NCI-H2227 (cell line): ENCODE data around the gene AIG1.

Source experiments
- DNase-seq: peaks from one replicate; lab custom pipeline; 2025; ENCODE audit not compliant: unreplicated experiment; lab: John Stamatoyannopoulos, UW

Gene AIG1

DNA sequence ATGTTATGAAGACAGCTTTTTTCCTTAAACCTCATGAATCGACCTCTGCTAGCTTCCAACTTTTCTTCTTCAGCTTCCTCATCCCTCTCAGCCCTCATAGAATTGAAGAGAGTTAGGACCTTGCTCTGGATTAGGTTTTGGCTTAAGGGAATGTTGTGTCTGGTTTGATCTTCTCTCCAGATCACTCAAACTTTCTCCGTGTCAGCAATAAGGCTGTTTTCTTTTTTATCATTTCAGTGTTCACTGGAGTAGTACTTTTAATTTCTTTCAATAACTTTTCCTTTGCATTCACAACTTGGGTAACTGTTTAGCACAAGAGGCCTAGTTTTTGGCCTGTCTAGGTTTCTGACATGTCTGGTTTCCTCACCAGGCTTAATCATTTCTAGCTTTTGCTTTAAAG is 32.6 kb downstream of the AIG1 start:
- DNase-seq, result no peak

DNA sequence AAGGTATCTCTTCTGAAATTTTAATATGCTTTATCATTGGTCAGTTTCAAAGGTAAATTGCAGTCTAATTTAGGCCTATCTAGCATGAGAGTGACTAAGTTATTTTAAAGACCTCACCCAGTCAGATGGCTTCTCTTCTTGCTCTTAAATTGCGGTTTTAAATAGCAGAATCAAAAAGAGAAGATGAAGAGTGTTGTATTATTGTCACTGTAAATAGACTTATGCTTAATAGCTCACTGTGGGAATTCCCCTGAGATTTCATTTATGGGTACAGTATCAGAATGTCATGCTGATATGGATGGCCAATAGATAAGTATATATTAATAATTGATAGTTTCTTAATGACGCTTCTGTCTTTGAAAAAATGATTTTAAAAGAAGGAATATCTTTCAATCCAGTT is 35.7 kb downstream of the AIG1 start:
- no peak for DNase-seq

DNA sequence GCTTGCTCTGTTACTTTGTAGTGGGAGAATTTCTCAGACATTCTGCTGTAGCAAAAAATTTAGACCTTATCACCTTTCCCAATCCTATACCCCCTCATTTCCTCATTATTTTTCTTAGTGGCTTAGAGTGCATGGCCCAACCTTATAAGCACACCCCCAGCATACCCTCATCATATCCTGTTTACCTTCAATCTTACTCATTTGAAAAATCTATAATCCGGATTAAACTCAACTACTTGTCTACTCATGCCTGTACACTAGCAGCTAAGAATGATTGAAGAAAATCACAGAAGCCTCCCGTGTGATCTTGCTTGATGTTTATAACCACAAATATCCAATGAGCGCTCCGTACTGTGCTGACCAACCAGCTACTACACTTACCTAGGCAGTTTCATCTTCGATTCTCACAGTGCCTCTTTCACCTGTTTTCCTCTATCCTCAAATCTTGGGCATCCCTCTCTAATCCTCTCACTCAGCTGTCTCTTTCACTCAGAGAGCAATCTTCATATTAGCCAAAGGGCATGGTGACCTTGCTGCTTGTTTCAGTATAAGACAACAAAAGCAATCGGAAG is 36.6 kb downstream of the AIG1 start:
- no peak for DNase-seq

DNA sequence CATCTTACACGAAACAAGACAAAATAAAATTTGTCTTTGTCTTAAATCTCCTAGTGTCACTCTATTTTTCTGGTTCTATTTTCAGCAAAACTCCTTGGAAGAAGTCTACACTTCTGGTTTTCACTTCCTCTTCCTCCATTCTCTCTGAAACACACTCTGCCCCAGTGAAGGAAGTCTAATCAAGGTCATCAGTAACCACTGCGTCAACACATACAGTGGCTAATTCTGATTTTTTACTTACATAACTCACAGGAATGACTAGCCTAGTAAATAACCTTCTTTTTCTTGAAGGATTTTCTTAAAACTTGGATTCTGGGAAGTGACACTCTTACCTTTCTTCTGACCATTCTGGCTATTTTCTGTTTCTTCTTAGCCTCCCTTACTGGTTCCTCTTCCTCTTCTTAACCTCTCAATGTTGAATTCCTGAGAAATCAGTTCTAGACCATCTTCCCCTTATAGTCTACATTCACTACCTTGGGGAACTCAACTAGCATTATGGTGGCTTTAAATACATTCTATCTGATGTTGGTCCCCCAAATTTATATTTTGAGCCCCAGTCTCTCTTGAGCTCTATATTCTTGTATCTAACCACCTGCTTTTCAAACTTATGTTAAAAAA is 37.5 kb downstream of the AIG1 start:
- DNase-seq, result no peak

DNA sequence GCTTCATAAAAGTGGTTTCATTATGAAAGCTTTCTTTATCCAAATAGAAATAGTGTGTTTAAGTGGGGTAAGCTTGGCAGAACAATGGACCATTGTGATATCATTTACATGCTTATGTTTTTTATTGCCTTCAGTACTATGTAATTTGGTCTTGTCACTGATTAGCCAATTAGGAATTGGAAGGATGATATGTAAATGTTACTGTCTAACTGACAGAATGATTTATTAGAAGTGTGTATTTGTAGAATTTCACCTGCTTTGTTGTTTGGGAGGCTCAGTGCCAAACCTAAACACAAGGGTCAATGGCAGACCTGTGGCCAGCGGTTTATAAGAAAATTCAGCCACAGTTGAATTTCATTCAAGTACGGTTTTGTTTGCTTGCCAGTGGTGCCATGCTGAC is 39.0 kb downstream of the AIG1 start:
- DNase-seq, result no peak

DNA sequence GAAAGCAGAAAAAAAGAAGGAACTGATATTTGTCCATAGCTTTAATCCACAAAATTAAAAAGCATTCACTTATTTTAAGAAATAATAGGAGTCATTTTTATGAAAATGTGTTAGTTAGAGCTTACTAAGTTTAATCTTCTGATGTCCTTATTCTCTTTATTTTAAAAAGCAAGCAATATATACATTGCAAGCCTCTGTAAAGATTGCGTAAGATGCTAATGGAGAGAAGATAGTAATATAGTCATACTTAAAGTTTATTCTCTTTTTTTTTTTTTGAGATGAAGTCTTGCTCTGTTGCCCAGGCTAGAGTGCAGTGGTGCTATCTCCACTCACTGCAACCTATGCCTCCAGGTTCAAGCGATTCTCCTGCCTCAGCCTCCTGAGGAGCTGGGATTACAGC is 39.7 kb downstream of the AIG1 start:
- no peak for DNase-seq

DNA sequence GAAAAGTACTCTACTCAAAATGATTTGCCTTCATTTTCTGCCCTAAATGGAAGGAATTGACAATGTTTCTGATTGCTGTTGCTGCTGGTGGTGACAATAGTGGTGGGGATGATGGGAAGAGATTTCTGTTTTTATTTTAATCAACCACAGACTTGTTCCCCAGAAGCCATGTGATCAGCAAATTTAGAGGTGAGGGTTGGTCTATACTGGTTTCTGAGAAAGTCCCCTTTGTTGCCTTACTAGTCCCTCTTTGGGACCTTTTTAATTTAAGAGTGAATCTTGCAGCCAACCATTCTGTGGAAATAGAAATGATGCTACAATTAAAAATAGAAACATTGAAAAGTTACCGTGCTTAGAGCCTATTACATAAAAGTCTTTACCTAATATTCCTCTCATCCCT is 43.2 kb downstream of the AIG1 start:
- DNase-seq, result no peak

DNA sequence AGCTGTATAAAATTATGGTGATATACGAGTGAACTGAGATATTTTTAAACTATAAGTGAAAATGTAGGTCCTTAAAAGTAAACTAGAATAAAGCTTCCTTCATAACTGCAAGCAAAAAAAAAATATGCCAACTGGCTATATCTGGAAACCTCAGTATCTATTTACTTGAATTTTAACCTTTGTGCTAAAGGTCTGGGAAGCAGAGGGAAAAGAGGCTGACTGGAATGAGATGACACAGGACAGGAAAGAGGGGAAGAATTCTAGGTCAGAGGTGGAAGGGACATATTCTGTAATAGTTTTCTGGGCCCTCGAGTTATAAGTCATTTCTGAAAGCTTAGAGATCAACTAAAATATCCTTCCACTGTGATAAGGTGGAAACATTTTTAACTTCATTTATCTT is 46.8 kb downstream of the AIG1 start:
- DNase-seq, result no peak

DNA sequence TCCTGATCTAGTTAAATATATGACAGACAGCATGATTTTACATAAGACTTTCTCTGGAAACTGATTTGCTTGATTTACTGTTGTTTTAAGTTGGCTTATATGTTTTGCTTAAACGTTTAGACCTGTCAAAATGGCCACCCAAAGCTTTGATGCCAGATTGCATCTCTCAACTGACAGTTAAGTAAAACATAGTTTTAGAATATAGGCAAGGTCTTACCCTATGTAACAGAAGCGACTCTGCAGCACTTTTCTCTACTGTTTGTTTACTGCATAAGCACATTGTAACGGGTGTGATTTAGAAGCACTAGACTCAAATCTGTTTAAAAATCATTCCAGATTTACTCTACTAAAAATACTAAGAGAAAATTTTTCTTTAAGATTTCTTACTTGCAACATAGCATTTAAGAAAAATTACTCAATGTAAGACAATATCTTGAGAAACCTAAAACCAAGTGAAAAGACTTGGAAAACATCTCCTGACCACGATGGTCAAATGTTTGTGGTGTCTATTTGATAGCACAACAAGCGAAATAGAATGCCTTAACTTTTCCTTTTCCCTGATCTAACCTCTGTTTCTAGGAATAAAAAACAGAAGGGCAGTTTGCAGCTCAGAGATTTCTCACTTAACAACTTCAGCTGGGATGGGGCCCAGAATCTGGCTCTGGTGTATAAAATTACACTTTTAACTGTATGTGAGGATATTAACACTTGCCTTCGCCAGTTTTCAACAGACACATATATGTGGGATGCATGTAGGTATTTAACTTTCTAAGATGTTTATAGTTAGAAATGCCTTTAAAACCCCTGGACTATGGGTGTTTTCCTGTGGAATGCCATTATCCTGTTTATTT is 47.4 kb downstream of the AIG1 start:
- no peak for DNase-seq

DNA sequence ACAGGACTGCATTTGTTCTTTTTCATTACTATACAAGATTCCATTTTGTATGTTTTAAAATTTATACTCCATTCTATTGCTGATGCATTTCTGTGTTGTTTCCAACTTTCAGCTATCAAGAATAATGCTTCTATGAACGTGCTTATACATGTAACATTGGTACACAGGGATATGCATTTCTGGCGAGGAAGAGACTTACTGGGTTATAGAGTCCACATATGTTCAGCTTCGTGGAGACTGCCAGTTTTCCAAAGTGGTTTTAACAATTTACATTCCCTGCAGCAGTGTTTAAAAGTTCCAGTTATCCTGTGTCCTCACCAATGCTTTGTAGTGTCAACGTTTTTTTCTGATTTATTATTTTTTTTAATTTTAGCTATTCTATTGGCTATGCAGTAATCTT is 48.5 kb downstream of the AIG1 start:
- no peak for DNase-seq

DNA sequence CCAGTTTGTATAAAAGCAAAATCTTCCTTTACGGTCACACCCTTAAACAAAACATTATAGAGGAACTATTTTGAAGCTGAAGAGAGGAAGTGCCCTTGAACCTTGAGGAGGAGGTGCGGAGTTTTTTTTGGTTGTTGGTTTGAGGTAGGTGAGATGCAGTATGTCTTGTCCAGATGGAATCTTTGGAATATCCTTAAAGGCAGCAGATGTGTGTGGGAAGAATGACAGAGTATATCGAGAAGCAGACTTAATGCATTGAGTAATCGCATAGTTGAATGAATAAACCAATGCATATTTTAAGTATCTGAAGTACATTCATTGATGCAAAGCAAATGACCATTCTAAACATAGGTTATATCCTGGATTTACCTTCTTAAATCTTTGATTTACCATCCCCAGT is 49.9 kb downstream of the AIG1 start:
- no peak for DNase-seq

DNA sequence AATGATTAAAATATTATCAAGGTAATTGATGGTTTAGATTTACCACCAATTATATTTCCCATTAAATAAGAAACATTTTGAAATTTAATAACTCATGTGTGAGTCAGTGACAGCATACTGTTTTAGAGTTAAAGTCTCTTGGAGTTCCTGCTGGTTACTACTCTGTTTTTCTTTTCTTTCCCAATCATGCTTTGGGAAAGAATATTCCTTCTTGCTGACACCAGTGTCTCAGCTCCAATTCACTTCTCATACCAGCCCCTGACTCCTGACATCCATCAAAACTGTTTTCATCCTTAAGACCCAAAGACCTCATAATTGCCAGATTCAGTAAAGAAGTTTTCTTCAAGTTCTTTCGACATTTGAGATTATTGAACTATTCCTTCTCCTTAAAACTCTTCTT is 50.3 kb downstream of the AIG1 start:
- DNase-seq, result no peak

DNA sequence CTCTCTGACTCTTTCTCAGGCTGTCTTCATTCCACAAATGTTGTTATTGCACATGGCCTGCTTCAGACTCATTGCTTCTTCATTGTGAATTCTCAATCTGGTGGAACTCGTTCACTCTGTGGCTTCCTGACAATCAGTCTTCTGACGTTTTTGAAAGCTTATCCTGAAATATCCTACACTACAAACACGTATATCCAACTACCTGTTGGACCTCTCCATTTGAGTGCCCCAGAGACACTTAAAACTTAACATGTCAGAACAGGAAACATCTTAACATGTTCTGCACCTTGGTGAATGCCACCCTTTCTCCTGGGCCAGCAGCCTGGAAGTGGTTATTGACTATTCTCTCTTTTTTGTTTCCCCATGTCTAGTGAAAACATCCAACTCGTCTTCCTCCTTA is 50.8 kb downstream of the AIG1 start:
- DNase-seq, result no peak

DNA sequence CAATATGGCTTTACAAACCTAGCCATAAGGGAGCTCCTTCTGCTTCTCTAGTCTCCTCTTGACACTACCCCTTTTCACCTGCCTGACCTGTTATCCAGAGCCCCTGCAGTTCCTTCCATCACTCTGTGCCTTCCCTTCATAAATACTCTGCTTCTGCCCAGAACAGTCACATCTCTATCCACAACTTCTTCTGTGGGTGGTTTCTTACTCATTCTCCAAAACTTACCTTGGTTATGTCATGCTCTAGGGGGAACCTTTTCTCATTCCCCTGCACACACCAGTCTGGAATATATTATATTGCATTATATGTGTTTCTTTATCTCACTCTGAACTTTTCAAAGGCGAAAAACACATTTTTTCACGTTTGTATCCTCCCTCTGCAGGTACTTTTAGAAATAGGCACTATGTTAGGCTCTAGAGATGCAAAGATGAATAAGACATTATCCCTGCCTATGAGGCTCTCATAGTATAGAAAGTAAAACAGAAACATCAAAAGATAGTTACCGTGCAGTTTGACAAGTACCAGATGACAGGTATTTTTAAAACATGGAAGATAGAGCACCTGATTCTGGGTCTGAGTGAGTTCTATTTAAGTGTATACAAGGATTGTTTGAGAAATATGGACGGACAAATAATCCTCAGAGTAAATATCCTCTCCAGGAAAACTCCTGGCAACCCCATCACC is 51.5 kb downstream of the AIG1 start:
- no peak for DNase-seq

DNA sequence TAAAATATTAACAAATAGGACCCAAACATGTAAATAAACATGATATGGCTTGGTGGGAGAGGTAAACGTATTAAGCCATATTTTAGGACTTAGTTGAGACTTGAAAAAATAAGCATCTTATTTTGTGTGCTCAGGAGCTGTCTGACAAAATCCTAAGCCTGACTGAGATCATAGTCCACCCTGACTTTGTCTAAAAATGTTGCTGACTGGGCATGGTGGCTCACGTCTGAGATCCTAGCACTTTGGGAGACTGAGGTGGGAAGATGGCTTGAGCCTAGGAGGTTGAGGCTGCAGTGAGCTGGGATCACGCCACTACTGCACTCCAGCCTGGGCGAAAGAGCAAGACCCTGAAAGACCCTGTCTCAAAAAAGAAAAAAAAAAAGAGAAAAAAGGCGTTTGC is 52.1 kb downstream of the AIG1 start:
- no peak for DNase-seq

DNA sequence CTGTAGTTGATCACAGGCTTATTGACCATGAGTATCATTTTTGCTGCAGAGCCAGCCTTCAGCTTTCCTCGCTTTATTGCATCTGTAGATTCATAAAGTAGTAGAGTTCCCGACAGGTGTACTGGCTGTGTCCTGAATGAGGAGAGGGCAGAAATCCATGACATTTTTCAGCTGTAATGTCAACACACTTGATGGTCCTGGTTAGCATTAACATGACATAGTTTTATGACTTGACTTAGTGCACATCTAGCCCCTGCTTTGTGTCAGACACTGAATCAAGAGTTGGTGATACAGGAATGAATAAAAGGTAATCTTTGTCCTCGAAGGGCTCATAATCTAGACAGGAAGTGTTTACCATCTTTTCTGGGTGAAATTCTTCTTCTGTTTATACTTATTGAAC is 55.0 kb downstream of the AIG1 start:
- no peak for DNase-seq

DNA sequence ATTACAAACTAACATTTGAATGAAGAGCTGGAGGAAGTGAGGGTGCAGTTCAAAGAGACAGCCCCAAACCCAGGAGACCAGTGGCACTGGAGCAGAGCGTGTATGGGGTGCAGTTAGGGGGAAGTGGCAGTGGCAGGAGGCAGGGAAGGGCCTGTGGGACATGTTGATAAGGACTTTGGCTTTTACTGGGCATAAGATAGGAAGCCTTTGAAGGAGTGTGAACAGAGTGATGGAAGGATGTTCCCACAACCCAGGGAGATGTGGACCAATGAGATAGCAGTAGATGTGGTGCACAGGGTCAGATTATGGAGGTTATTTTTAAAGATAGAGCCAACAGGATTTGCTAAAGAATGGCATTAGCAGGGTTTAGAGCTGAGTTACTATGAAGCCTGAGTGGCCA is 56.4 kb downstream of the AIG1 start:
- DNase-seq, result no peak

DNA sequence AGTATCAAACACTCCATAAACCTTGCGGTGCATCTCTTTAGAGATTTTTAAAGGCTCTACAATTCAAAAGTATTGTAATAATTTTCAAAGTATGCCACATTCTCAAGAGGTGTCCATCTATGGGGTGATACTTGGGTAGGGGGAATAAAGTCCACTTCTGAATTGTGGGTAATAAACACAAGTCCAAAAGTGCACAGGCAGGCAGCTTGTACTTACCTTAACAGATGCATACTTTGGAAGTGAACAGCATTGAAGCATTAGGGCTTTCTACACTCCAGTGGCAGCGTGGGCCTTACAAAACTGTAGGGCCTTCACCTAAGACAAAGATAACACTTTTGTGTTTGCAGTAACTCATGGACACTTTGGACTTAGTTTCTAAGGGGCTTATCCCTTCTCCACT is 58.6 kb downstream of the AIG1 start:
- no peak for DNase-seq

DNA sequence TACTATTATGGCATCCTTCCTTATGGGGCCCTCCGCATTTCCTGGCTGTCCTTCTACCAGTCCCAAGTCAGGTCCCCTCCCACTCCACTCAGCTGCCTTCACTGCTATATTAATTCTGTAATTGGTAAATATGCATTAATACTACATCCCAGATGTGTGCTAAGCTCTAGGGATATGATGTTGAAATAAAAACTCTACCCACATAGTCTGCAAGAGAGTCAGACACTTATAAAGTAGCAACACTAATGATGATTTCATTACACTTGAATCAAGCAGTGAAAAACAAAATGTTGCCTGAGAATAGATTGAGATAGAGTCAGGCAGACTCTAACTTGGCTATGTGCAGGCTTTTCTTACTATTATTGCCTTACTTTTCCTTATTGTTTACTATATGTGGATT is 62.4 kb downstream of the AIG1 start:
- no peak for DNase-seq

DNA sequence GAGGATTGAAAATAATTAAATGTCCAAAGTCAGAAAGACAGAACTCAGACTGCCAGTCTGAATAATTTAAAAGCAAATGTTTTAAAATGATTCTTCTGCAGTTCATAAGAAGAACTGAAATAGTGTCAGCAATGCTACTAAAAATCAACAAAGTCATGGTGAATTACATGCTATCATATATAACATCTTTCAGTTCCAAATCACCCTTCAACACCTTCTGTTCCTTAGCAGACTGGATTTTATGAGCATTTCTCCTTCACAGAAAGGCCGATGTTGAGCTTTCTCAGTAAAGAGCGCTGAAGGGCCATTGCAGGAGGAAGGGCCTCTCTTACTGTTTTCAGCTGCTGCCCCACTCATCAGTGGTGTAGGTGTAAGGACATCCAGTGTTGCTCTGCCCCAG is 63.3 kb downstream of the AIG1 start:
- DNase-seq, result no peak

DNA sequence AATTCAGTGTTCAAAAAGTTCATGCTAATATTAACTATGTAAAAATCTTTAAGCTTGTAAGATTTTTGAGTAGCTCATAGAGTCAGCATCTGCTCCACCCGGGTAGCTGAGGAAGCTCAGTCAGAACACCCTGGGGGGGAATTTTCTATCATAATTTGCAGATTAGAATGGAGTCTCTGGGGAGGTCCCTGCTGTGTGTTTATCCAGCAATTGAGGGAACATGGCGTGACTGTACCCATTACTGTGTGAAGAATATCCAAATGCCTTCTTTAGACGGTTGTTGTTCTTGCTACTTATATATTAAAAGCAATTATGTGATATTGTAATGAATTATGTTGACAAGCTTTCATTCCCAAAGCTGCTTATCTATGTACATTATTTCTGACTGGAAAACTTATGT is 64.8 kb downstream of the AIG1 start:
- DNase-seq, result no peak
